ENCODE measurements around the gene TARS1.
A peak's percentile ranks its signal among the peaks of the same experiment; 100 is the strongest.
"Not testable (repeated sequence)": the region's sequence is repeated elsewhere in the genome, so short reads cannot be mapped to it uniquely, and the experiment has no call there.

Gene TARS1

GRCh38 chr5:33440482-33441240, at the start of gene TARS1:
Gene TARS1, plus strand, starts transcription at chr5:33440965. Its CDS starts 122 bp downstream, at chr5:33441087.
- FAIRE-seq = peak; percentile 96

GRCh38 chr5:33398501-33398900, 42.3 kb upstream of the TARS1 start:
- FAIRE-seq = no peak

GRCh38 chr5:33400675-33401074, 40.1 kb upstream of the TARS1 start:
- no peak for FAIRE-seq

- no peak for FAIRE-seq
These were observed 39.0 kb upstream of the TARS1 start for GRCh38 chr5:33401482-33402390.

GRCh38 chr5:33403187-33403586, 37.6 kb upstream of the TARS1 start:
- no peak for FAIRE-seq

- no peak for FAIRE-seq
These were observed 31.9 kb upstream of the TARS1 start for GRCh38 chr5:33408816-33409215.

GRCh38 chr5:33409435-33410170, 31.2 kb upstream of the TARS1 start:
- FAIRE-seq = peak; percentile 77

GRCh38 chr5:33410221-33410620, 30.5 kb upstream of the TARS1 start:
- FAIRE-seq = no peak

GRCh38 chr5:33411498-33411897, 29.3 kb upstream of the TARS1 start:
- FAIRE-seq = no peak

- peak; percentile 12 for FAIRE-seq
These were observed 24.9 kb upstream of the TARS1 start for GRCh38 chr5:33415811-33416354.

- no peak for FAIRE-seq
These were observed 23.1 kb upstream of the TARS1 start for GRCh38 chr5:33417632-33418031.

- no peak for FAIRE-seq
These were observed 19.8 kb upstream of the TARS1 start for GRCh38 chr5:33420946-33421345.

GRCh38 chr5:33422191-33422590, 18.6 kb upstream of the TARS1 start:
- no peak for FAIRE-seq

GRCh38 chr5:33423018-33423630, 17.6 kb upstream of the TARS1 start:
- peak; percentile 87 for FAIRE-seq

- FAIRE-seq = no peak
These were observed 15.5 kb upstream of the TARS1 start for GRCh38 chr5:33425314-33425713.

- FAIRE-seq = no peak
These were observed 9.8 kb upstream of the TARS1 start for GRCh38 chr5:33430983-33431382.

GRCh38 chr5:33432656-33433055, 8.1 kb upstream of the TARS1 start:
- no peak for FAIRE-seq

- peak; percentile 95 for FAIRE-seq
These were observed 7.2 kb upstream of the TARS1 start for GRCh38 chr5:33433303-33434240.

GRCh38 chr5:33435893-33436490, 4.8 kb upstream of the TARS1 start:
- FAIRE-seq = not testable (repeated sequence)

GRCh38 chr5:33438996-33439395, 1.8 kb upstream of the TARS1 start:
- FAIRE-seq = no peak
